Stimulated activated CD8-positive, alpha-beta memory T cell treated with anti-CD3 and anti-CD28 coated beads, Interleukin-4, amount 100 ng/mL, for 1 hour (primary cell): ENCODE data around the gene RAB18.
"Not testable (repeated sequence)": the region's sequence is repeated elsewhere in the genome, so short reads cannot be mapped to it uniquely, and the experiment has no call there.

Source experiments
- DNase-seq, 2 donors: peaks; one replicate each; pipeline ENCODE4 v3.0.0-alpha.2; 2020; ENCODE audit warnings: low read depth in 2 of 2, low spot score in 1 of 2

Gene RAB18

GRCh38 chr10:27504808-27505460, 830 bp downstream of the RAB18 start:
- no peak for DNase-seq

GRCh38 chr10:27505537-27505936, 1.4 kb downstream of the RAB18 start:
- not testable (repeated sequence) for DNase-seq

- no peak for DNase-seq
These were observed 2.2 kb downstream of the RAB18 start for GRCh38 chr10:27506280-27506679.

GRCh38 chr10:27512548-27512947, 8.4 kb downstream of the RAB18 start:
- no peak for DNase-seq

- no peak for DNase-seq
These were observed 9.5 kb downstream of the RAB18 start for GRCh38 chr10:27513451-27514191.

- DNase-seq = no peak
These were observed 10.1 kb downstream of the RAB18 start for GRCh38 chr10:27514243-27514642.

GRCh38 chr10:27518261-27518660, 14.2 kb downstream of the RAB18 start:
- DNase-seq = no peak

- no peak for DNase-seq
These were observed 21.7 kb downstream of the RAB18 start for GRCh38 chr10:27525819-27526218.

GRCh38 chr10:27526242-27526641, 22.1 kb downstream of the RAB18 start:
- DNase-seq = no peak

GRCh38 chr10:27527666-27528295, 23.7 kb downstream of the RAB18 start:
- no peak for DNase-seq

GRCh38 chr10:27529010-27529783, 25.1 kb downstream of the RAB18 start:
- no peak for DNase-seq

- DNase-seq = no peak
These were observed 26.4 kb downstream of the RAB18 start for GRCh38 chr10:27530477-27530876.

GRCh38 chr10:27531336-27531847, 27.3 kb downstream of the RAB18 start:
- no peak for DNase-seq

GRCh38 chr10:27534161-27534700, 30.1 kb downstream of the RAB18 start:
- no peak for DNase-seq

GRCh38 chr10:27535317-27535716, 31.2 kb downstream of the RAB18 start:
- no peak for DNase-seq

- no peak for DNase-seq
These were observed 32.3 kb downstream of the RAB18 start for GRCh38 chr10:27536437-27536836.

- DNase-seq = no peak
These were observed 33.1 kb downstream of the RAB18 start for GRCh38 chr10:27537166-27537565.

- no peak for DNase-seq
These were observed 33.7 kb downstream of the RAB18 start for GRCh38 chr10:27537787-27538186.

GRCh38 chr10:27540672-27541071, 36.6 kb downstream of the RAB18 start:
- no peak for DNase-seq

GRCh38 chr10:27541796-27542729, 38.0 kb downstream of the RAB18 start:
- DNase-seq = no peak
